K562 (cell line): ENCODE measurements around the gene FSTL1. TPM values are rescaled to one million over a fixed set of nuclear protein-coding genes. Genes with fewer than 3 reads are reported as not detected.

ENCODE experiments used
- ATAC-seq: fragments of 200-7000 bp; cut with Tn5 transposase; 3 replicates; pipeline ENCODE4 v1.9.1; 2020; ENCODE audit warnings: moderate library complexity
- BruUV-seq: library from RNA; stranded (reverse); fragments of 400-500 nt; replicated peaks from 2 replicates; lab custom pipeline; 2021; lab: Mats Ljungman, UMichigan
- CTCF ChIA-PET: fragments of 300-600 bp; formaldehyde crosslinking; extraction: SDS; loops from one replicate; lab custom pipeline; 2021; ENCODE audit warnings: low intra/inter-chr PET ratio; lab: Yijun Ruan, JAX
- POLR2A ChIA-PET: fragments of 300-600, 350-650 bp; sonication (Branson Sonifier 250); formaldehyde crosslinking; extraction: SDS; loops from one replicate; lab custom pipeline; 2021; ENCODE audit warnings: antibody characterized with exemption, inconsistent platforms; lab: Yijun Ruan, JAX
- DNase-seq, 4 experiments: peaks; one replicate each; pipeline versions ENCODE4 v3.0.0 to v3.0.0-alpha.2; 2011 to 2018; ENCODE audit warnings: low spot score in 3 of 4, mixed read lengths in 3 of 4; ENCODE audit errors: extremely low read depth in 1 of 4
- FAIRE-seq: peaks from 2 replicates; lab custom pipeline; 2011; peaks lifted over from hg19 to GRCh38; lab: Jason Lieb, UNC
- H2AFZ ChIP-seq: 2 replicates; pipeline ENCODE4 v1.6.0; 2011; ENCODE audit warnings: low read depth, low read length, control low read depth, inconsistent platforms
- H3K27ac ChIP-seq: fragments of 200-600 bp; 3 replicates; pipeline ENCODE4 v1.8.0; 2011; ENCODE audit warnings: low read depth, mild to moderate bottlenecking, control low read depth, inconsistent platforms, low read length, moderate library complexity, mixed read lengths; ENCODE audit errors: extremely low read depth
- H3K27me3 ChIP-seq, 2 experiments: fragments of 300-600 bp in 1 of 2; 2 replicates in 1 of 2; 3 replicates in 1 of 2; pipeline versions ENCODE4 v1.6.0 to v1.8.0; 2011; ENCODE audit warnings: inconsistent platforms in 2 of 2, low read length in 2 of 2, mild to moderate bottlenecking in 1 of 2, mixed read lengths in 1 of 2, moderate library complexity in 1 of 2; ENCODE audit not compliant: control insufficient read depth in 2 of 2, insufficient read depth in 2 of 2
- H3K36me3 ChIP-seq: fragments of 300-600 bp; 3 replicates; pipeline ENCODE4 v1.8.0; 2011; ENCODE audit warnings: mild to moderate bottlenecking, low read length, inconsistent platforms; ENCODE audit not compliant: control insufficient read depth, insufficient read depth
- H3K4me1 ChIP-seq, 2 experiments: fragments of 200-600 bp in 1 of 2; replicated peaks in 1 of 2; 2 replicates in 1 of 2; 3 replicates in 1 of 2; pipeline versions ENCODE4 v1.5.1 to v1.8.0; 2011; ENCODE audit warnings: inconsistent platforms in 2 of 2, low read length in 2 of 2, mild to moderate bottlenecking in 1 of 2, mixed read lengths in 1 of 2, moderate library complexity in 1 of 2; ENCODE audit not compliant: control insufficient read depth in 2 of 2, insufficient read depth in 2 of 2
- H3K4me2 ChIP-seq: 2 replicates; pipeline ENCODE4 v1.6.1; 2011; ENCODE audit warnings: low read length, control low read depth, inconsistent platforms, mixed read lengths; ENCODE audit not compliant: insufficient read depth
- H3K4me3 ChIP-seq: fragments of 200-600 bp; sonication (generic), shearing (Covaris generic); 2 replicates; pipeline ENCODE4 v1.5.1; 2016; ENCODE audit warnings: control low read depth, inconsistent platforms
- H3K79me2 ChIP-seq: fragments of 200-600 bp; 3 replicates; pipeline ENCODE4 v1.8.0; 2011; ENCODE audit warnings: low read length, inconsistent platforms; ENCODE audit not compliant: control insufficient read depth, insufficient read depth
- H3K9ac ChIP-seq, 2 experiments: 2 replicates each; pipeline versions ENCODE4 v1.6.0 to v1.6.1; 2011; ENCODE audit warnings: low read depth in 2 of 2, low read length in 2 of 2, control low read depth in 1 of 2, inconsistent platforms in 1 of 2, mild to moderate bottlenecking in 1 of 2, mixed read lengths in 1 of 2; ENCODE audit not compliant: insufficient read depth in 1 of 2
- H3K9me1 ChIP-seq: one replicate; pipeline ENCODE4 v1.6.0; 2011; ENCODE audit warnings: inconsistent platforms, mild to moderate bottlenecking, low read length, moderate library complexity; ENCODE audit not compliant: control insufficient read depth, insufficient read depth
- H3K9me3 ChIP-seq: replicated peaks from 2 replicates; pipeline ENCODE4 v1.5.1; 2011; ENCODE audit warnings: low read depth, low read length, inconsistent platforms; ENCODE audit not compliant: control insufficient read depth, insufficient read depth
- H4K20me1 ChIP-seq: replicated peaks from 2 replicates; pipeline ENCODE4 v1.6.1; 2011; ENCODE audit warnings: low read length, inconsistent platforms, mixed read lengths; ENCODE audit not compliant: control insufficient read depth, insufficient read depth
- C11orf30 ChIP-seq: fragments of 450-650 bp; IDR thresholded peaks from 2 replicates; pipeline ENCODE4 v1.6.1; 2016; ENCODE audit warnings: low read depth, mild to moderate bottlenecking
- FOXJ2 ChIP-seq: fragments of 200-800 bp; sonication (Bioruptor generic); IDR thresholded peaks from 2 replicates; pipeline ENCODE4 v1.6.1; 2016; ENCODE audit warnings: missing genetic modification characterization, missing compliant biosample characterization
- KAT7 ChIP-seq: sonication (generic); formaldehyde crosslinking; IDR thresholded peaks from 2 replicates; pipeline ENCODE4 v1.8.0; 2022; ENCODE audit warnings: missing genetic modification reagents, mild to moderate bottlenecking, borderline replicate concordance
- NBN ChIP-seq: fragments of 450-650 bp; IDR thresholded peaks from 2 replicates; pipeline ENCODE4 v1.6.1; 2016; ENCODE audit warnings: low read depth, mild to moderate bottlenecking
- OTX1 ChIP-seq: fragments of 450-650 bp; formaldehyde crosslinking; IDR thresholded peaks from 2 replicates; pipeline ENCODE4 v1.4.0; 2022; ENCODE audit warnings: mild to moderate bottlenecking
- PHF21A ChIP-seq: fragments of 450-650 bp; IDR thresholded peaks from 2 replicates; pipeline ENCODE4 v1.6.1; 2017; ENCODE audit warnings: low read depth, borderline replicate concordance
- POLR2G ChIP-seq: fragments of 200-400 bp; formaldehyde crosslinking; IDR thresholded peaks from 2 replicates; pipeline ENCODE4 v1.6.1; 2017; ENCODE audit warnings: low read depth, mild to moderate bottlenecking, antibody characterized with exemption, low read length, moderate library complexity
- SP1 ChIP-seq: sonication (generic); formaldehyde crosslinking; IDR thresholded peaks from 2 replicates; pipeline ENCODE4 v1.8.1; 2022; ENCODE audit warnings: mild to moderate bottlenecking, missing genetic modification reagents
- SRF ChIP-seq, 2 experiments: fragments of 250-450, 450-650 bp in 1 of 2; sonication (Bioruptor Pico) in 1 of 2; sonication (generic) in 1 of 2; formaldehyde crosslinking; IDR thresholded peaks; 2 replicates each; pipeline versions ENCODE4 v1.5.0 to v1.5.1; 2020 to 2022; ENCODE audit warnings: mild to moderate bottlenecking in 1 of 2, missing genetic modification reagents in 1 of 2
- STAG1 ChIP-seq: sonication (generic); formaldehyde crosslinking; IDR thresholded peaks from 2 replicates; pipeline ENCODE4 v1.5.0; 2020; ENCODE audit warnings: missing genetic modification reagents, borderline replicate concordance
- ZNF436 ChIP-seq: fragments of 250-450, 450-650 bp; sonication (Bioruptor Pico); formaldehyde crosslinking; IDR thresholded peaks from 2 replicates; pipeline ENCODE4 v1.7.0; 2020; ENCODE audit warnings: mild to moderate bottlenecking
- ZNF785 ChIP-seq: fragments of 250-450 bp; sonication (Bioruptor Pico); IDR thresholded peaks from 2 replicates; pipeline ENCODE4 v1.4.0; 2020; ENCODE audit warnings: mild to moderate bottlenecking
- WGBS: fragments of 100-300 bp; shearing (Covaris generic); methylation state at CpG from one replicate; pipeline ENCODE4 v1.1.6; 2016; ENCODE audit warnings: low coverage, mixed read lengths; ENCODE audit not compliant: insufficient coverage; ENCODE audit errors: missing lambda C conversion rate; 5-methylcytosine and 5-hydroxymethylcytosine counted together
- in situ Hi-C: fragments of 300-500 bp; cut with MboI; formaldehyde crosslinking; loops from 4 replicates; pipeline ENCODE4 v1.15.0; 2018; ENCODE audit warnings: inconsistent platforms, mixed read lengths
- intact Hi-C: fragments of 100-400 bp; cut with micrococcal nuclease; formaldehyde crosslinking; loops from 2 replicates; pipeline ENCODE4 v1.14.2; 2022
- polyA plus RNA-seq, 8 experiments: library from polyadenylated mRNA; depleted of rRNA in 4 of 8; stranded (reverse) in 5 of 8; unstranded in 3 of 8; fragments of >200 nt; fragmentation: Nextera tagmentation in 2 of 8; fragmentation: Illumina TruSeq in 1 of 8; extraction: Ambion mirVana in 2 of 8; extraction: Trizol in 1 of 8; gene quantifications; 2 replicates each; pipeline versions ENCODE4 v1.2.1 to v1.2.3, GENCODE V29; 2011 to 2014; ENCODE audit warnings: inconsistent platforms in 1 of 8, missing spikeins in 1 of 8
- total RNA-seq, 7 experiments: library from RNA; depleted of rRNA in 6 of 7; stranded (reverse); fragments of >200 nt in 6 of 7; fragmentation: Illumina TruSeq in 2 of 7; extraction: Trizol in 2 of 7; gene quantifications; 2 replicates each; pipeline versions ENCODE4 v1.2.1 to v1.2.3, GENCODE V29; 2011 to 2021; ENCODE audit warnings: low replicate concordance in 1 of 7
- TF ChIP-seq, protein P1 (sequence below), 2 experiments: fragments of 450-650 bp in 1 of 2; IDR thresholded peaks; 2 replicates each; pipeline ENCODE4 v1.6.1; 2011 to 2017; ENCODE audit warnings: low read depth in 2 of 2, antibody characterized with exemption in 1 of 2, borderline replicate concordance in 1 of 2, low read length in 1 of 2, mild to moderate bottlenecking in 1 of 2, mixed read lengths in 1 of 2; ENCODE audit not compliant: control insufficient read depth in 1 of 2

The FSTL1 gene
- total and polyA plus RNA-seq, 9 of the 15 experiments (the other 6 are each of a cell fraction or from before 2014, with no cell fraction given) = 0.01 to 0.58 (median 0.08) TPM; not detected in 2

DNA sequence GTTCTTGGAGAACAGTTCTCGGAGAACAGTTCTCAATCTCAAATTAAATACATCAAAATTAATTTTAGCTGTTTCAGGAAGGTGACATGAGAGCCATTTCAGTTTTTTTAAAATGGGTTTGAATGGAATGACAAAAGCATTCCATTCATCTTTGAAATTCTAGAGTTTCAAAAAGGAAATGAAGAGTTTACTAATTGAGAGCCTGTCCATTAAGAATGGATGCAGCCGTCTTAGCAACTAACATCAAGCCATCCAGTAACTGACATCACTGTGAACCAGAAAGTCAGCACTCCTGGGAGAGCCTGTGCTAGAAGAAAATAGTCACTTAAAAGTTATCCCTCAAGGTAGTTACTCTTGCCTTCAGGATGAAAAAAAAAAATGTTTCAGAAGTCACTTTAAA, 47.0 kb upstream of the FSTL1 start:
- in situ Hi-C loops = no loop called here
- no peak for FAIRE-seq

DNA sequence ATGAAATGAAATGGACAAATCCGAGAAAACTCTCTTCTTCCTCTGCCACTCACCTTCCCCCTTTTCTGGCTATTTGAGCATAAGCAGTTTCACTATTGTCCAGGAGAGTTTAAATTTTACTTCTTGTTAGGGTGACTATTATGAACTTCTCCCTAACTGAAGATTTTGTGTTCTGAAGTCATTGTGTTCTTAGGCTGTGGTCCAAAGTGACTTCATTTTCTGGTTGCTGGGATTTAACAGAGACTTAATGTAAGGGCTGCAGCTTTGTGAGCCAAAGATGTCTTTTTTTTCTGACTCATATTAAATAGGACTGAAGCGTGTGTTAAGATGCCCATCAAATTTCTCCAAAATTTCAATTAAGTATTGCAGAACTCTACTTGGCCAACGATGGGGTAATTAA, 46.5 kb upstream of the FSTL1 start:
- WGBS = 2% methylated on average over 3 of the region's 3 CpGs
- in situ Hi-C loops (no loop called here), intact Hi-C loops (no loop called here)
- no peak for FAIRE-seq
- ATAC-seq = no peak
- Histone ChIP-seq H3K36me3 (no peaks in the 10 kb centered on the region), H3K4me1 (no peaks in the 10 kb centered on the region), H3K4me2 (no peak overlapping the region), H2AFZ (no peak overlapping the region), H3K27me3 (no peaks in the 10 kb centered on the region), H4K20me1 (no peaks in the 10 kb centered on the region), H3K9me3 (no peaks in the 10 kb centered on the region), H3K27ac (no peak overlapping the region), H3K9me1 (no peaks in the 10 kb centered on the region), H3K4me3 (no peak overlapping the region), H3K9ac (no peak overlapping the region), H3K79me2 (no peaks in the 10 kb centered on the region)
- no peak for DNase-seq
- POLR2A ChIA-PET = no interaction called here
- BruUV-seq = no TSS peak
- TF ChIP-seq PHF21A = no peak
- TF ChIP-seq SP1 (CRISPR knock-in tag) = no peak
- no peak for TF ChIP-seq SRF (CRISPR knock-in tag; IDR thresholded peaks at IDR 0.05)
- TF ChIP-seq, protein P1, sequence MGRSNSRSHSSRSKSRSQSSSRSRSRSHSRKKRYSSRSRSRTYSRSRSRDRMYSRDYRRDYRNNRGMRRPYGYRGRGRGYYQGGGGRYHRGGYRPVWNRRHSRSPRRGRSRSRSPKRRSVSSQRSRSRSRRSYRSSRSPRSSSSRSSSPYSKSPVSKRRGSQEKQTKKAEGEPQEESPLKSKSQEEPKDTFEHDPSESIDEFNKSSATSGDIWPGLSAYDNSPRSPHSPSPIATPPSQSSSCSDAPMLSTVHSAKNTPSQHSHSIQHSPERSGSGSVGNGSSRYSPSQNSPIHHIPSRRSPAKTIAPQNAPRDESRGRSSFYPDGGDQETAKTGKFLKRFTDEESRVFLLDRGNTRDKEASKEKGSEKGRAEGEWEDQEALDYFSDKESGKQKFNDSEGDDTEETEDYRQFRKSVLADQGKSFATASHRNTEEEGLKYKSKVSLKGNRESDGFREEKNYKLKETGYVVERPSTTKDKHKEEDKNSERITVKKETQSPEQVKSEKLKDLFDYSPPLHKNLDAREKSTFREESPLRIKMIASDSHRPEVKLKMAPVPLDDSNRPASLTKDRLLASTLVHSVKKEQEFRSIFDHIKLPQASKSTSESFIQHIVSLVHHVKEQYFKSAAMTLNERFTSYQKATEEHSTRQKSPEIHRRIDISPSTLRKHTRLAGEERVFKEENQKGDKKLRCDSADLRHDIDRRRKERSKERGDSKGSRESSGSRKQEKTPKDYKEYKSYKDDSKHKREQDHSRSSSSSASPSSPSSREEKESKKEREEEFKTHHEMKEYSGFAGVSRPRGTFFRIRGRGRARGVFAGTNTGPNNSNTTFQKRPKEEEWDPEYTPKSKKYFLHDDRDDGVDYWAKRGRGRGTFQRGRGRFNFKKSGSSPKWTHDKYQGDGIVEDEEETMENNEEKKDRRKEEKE (IDR thresholded peaks at IDR 0.05; ENCODE audit: borderline replicate concordance in 1 of 2, control insufficient read depth in 1 of 2, low read depth in 2 of 2, low read length in 1 of 2) = no peak
- no peak for TF ChIP-seq FOXJ2 (tag)
- TF ChIP-seq NBN = no peak
- CTCF ChIA-PET = no interaction called here

More for the DNA sequence above, 47.0 kb upstream of the FSTL1 start:
- H3K79me2 ChIP-seq = no peaks in the 10 kb centered on the region
- WGBS = 0% methylated on average over 2 of the region's 2 CpGs
- H3K27me3 ChIP-seq = no peaks in the 10 kb centered on the region
- H3K4me2 ChIP-seq = no peak overlapping the region
- no peak for TF ChIP-seq KAT7 (CRISPR knock-in tag)
- TF ChIP-seq OTX1 (CRISPR knock-in tag) = no peak
- no peak for TF ChIP-seq ZNF785
- TF ChIP-seq ZNF436 = no peak
- no peak for TF ChIP-seq C11orf30
- no peak for TF ChIP-seq STAG1
- no peak for TF ChIP-seq POLR2G
- no peaks in the 10 kb centered on the region for H3K9me1 ChIP-seq
- H3K9me3 ChIP-seq = no peaks in the 10 kb centered on the region
- H4K20me1 ChIP-seq = no peaks in the 10 kb centered on the region
- no peak overlapping the region for H3K9ac ChIP-seq
- ATAC-seq (no peak), DNase-seq (no peak)
- ChIA-PET POLR2A (no interaction called here), CTCF (no interaction called here)
- no peak overlapping the region for H3K27ac ChIP-seq
- H3K4me3 ChIP-seq = no peak overlapping the region
- intact Hi-C loops = no loop called here
- BruUV-seq = no TSS peak
- no peaks in the 10 kb centered on the region for H3K36me3 ChIP-seq
- no peaks in the 10 kb centered on the region for H3K4me1 ChIP-seq
- no peak overlapping the region for H2AFZ ChIP-seq
